Activated CD4-positive, CD25-positive, alpha-beta regulatory T cell treated with anti-CD3 and anti-CD28 coated beads, Interleukin-2, amount 50 U/mL, for 24 hours (primary cell): Measurements from ENCODE around the gene EIF3M.
"Not testable (repeated sequence)": the region's sequence is repeated elsewhere in the genome, so short reads cannot be mapped to it uniquely, and the experiment has no call there.

ENCODE experiments used
- ATAC-seq, 2 donors: fragments of 150-1000 bp; cut with Tn5 transposase; one replicate each; pipeline ENCODE4 v1.10.0; 2021; ENCODE audit warnings: mild to moderate bottlenecking in 1 of 2, moderate library complexity in 1 of 2

The EIF3M gene

DNA sequence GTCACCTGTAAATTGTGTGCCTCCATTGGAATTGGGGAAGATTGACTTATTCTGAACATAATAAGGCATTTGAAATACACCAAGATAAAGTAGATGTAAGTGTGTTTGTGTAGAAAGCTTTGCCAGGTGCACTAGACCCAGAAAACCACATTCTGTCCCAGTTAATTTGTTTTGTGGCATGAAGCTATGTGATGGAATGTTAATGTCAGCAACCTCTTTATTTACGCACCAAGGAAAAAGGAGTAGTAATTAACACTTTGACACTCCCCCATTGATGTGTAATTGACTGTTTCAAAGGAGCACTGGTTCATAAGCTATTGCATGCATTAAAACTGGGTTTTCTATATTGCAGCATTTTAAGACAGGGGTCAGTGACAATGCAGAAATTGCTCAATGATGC lies 14.3 kb downstream of the EIF3M start:
- ATAC-seq, result no peak

DNA sequence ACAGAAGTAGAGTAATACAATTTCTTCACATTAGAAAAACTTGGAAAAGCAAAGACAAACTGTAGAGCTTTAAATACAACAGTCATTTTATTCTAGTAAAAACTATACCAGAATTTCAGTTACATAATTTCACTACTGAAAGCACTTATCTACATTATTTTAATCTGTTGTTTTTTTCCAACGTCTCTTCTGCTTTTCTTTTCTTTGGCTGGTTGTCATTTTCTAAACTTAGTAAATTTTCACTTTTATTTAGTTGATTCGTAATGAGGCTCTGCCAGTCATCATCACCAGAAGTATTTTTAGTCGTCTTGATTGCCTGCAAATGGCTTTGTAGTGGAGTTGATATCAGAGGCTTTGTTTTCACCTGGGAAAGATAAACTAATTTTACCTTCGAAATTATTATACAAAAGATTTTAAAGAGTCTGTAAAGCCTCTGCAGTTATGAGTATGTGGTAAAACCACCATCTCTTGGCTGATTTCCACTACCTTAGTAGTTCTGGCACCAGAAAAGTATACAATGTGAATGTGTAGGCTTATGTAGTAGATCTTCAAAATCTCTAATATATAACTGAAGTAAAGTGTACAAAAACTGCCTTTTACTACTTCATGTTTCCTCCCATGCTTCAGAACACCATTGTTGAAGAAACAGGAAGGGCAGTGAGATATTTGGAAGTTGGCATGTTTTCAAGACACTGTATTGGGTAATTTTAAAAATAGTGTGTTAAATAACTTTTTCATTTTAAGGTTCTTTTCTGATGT lies 19.2 kb downstream of the EIF3M start:
- no peak for ATAC-seq

DNA sequence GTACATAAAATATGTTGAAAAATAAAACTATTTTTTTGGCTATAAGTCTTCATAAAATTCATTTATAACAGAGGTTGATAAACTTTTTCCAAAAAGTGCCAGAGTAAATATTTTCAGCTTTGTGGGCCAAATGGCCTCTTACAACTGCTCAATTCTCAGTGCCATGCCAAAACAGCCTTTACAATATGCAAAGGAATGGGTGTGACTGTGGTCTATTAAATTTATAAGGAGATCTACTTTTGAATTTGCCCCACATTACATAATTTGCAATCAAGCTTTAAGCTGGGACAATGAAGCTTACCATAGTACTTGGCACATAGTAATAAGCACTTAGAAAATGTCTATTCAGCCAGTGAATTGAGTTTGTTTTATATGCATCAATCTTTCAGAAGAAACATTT lies 22.6 kb downstream of the EIF3M start:
- ATAC-seq, result no peak

DNA sequence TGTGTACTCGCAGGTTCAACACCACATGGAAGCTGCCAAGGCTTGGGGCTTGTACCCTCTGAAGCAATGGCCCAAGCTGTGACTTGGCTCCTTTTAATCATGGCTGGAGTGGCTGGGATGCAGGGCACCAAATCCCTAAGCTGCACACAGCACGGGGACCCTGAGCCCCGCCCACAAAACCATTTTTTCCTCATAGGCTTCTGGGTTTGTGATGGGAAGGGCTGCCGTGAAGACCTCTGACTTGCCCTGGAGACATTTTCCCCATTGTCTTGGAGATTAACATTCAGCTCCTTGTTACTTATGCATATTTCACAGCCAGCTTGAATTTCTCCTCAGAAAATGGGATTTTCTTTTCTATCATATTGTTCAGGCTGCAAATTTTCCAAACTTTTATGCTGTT lies 25.2 kb downstream of the EIF3M start:
- ATAC-seq, result not testable (repeated sequence)

DNA sequence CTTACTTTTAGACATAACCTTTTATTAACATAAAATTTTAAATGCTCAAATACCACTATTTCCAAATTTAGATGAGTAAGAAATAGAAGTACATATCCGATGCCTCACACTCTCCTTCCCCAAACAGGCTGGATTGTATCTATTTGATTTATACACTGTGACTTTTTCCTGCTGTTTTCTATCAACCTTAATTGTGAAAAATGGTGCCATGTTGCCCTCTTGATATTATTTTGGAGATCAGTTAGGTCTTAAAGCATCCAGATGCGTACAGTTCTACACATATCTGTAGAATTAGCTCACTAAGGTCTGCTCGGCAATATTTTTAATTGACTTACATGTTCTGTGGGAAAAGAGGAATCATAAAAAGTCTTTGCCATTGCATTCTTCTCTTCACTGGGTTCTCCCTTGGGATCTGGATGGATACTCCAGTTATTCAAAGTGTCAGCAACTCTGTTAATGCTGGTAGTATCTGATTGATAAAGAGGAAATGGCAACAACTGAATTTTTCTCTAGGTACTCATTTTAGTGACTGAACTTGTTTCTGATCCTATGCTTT lies 27.2 kb downstream of the EIF3M start:
- ATAC-seq, result no peak

DNA sequence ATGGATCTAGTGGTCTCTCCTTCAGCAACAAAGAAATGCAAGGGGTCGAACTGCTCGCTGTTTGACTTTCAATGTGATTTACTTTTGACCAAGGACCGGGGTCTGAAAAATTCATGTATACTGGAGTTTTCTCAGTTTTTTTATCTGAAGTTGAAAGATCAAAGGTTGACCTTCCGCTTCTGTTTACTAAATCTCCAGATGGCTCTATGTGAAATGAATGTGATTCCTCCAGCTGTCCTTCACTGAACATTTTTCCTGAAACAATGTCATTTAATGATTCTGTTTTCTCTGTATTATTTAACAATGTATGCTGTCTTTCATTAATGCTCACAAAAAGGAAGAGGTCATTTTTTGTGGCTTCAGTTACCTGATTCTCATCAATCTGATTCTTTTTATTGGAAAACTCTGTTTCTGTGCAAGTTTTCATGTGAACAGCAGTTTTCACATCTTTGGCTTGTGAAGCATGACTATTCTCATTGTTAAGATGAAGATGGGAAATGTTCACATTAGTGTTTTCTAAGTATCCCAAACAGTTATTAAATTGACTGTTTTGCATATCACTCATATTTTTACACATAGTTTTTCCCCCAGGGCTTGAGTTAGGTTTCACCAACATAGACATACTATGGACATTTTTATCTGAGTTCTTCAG lies 30.0 kb downstream of the EIF3M start:
- no peak for ATAC-seq

DNA sequence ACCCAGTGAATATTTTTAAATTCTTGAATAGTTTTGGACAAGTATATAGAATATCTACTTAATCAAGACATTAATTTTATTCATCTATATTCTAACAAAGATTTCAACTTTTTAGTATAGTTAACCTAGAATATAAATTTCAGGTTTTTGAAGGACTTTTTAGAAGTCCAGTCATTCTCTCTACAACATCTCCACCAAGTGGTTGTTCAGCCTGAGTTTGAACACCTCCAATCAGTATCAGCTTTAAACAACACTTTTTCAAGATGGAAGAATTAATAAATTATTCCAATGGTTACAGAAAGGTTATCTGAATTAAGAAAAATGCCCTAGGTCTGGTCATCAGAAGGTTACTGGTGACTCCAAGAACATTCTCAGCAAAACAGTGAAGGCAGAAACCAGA lies 31.8 kb downstream of the EIF3M start:
- no peak for ATAC-seq

DNA sequence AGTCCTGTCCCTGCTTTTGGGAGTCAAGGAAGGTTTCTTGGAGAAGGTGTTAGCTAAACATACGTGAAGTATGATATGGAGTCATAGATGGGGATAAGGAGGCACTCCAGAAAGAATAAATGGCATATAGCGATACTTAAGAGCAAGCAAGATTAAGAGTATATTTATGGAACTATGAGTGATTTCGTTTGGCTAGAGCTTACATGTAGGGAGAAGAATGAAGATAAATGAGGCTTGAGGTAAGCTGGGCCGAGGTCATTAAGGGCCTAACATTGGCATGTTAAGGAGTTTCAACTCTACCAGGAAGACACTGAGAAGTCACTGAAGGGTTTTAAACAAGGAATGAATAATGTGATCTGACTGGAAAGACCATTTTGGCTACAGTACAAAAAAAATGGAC lies 33.3 kb downstream of the EIF3M start:
- no peak for ATAC-seq

DNA sequence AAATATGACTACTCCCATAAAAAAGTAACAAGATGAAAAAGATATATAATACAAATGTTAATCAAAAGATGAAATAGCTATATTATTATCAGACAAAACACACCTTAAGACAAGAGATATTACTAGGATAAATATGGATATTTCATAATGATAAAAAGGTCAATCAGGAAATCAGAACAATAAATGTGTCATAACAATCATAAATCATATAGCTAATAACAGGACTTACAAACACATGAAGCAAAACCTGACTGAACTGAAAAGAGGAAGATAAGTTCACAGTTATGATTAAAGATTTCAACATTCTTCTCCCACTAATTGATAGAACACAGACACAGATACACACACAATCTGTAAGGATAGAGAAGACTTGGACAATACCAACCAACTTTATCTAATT lies 47.2 kb downstream of the EIF3M start:
- no peak for ATAC-seq

DNA sequence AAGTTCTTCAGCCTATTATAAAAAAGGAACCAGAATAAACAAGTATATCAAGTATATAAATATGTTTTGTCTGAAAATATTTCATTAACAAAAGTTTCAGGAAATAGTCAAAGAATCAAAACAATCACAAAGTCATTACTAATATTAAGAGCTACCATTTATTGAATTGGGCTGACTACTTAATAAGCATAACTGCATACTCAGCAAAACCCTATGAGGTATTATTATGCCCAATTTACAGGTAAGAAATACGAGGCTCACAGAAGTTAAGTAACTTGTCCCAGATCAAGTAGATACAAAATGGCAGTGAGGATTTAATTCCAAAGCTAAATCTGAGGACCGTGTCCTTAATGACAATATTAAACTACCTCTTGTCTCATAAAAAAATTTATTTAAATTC lies 52.2 kb downstream of the EIF3M start:
- no peak for ATAC-seq

DNA sequence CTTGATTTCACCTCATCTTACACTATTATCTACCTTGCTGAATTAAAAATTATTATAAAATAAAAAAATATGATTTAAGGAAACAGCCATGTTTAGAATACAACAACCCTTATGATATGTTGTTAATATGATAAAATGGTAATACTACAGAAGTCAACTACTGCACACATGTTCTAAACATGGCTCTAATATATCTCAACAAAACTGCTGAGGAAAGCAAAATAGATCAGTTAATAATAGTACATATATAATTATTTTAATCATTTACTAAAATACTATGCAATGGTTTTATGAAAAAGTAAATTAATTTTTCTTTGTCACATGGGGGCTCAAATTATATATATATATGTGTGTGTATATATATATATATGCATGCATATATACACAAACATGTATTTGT lies 57.7 kb downstream of the EIF3M start:
- ATAC-seq, result no peak

DNA sequence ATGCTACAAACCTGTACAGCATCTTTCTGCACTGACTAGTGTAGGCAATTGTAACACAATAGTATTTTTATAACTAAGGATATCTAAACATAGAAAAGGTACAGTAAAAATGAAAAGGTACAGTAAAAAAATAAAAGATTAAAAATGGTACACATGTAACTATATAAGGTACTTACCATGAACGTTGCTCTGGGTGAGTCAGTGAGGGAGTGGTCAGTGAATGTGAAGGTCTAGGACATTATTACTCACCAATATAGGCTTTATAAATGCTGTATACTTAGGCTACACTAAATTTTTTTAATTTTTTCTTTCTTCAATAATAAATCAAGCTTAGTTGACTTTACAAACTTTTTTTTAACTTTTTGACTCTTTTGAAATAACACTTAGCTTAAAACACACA lies 59.9 kb downstream of the EIF3M start:
- ATAC-seq, result no peak
